WERI-Rb-1 (cell line): ENCODE measurements around the gene SLC19A1.

Experiments
- DNase-seq: peaks from one replicate; pipeline ENCODE4 v3.0.0-alpha.2; 2020
- H3K27ac ChIP-seq: fragments of 250-450 bp; sonication (Bioruptor Pico); 2 replicates; pipeline ENCODE4 v1.5.1; 2020; ENCODE audit warnings: mild to moderate bottlenecking, moderate library complexity
- H3K27me3 ChIP-seq: fragments of 250-450 bp; sonication (Bioruptor Pico); 2 replicates; pipeline ENCODE4 v1.5.1; 2021; ENCODE audit warnings: mild to moderate bottlenecking, low read depth, moderate library complexity; ENCODE audit not compliant: insufficient read depth, severe bottlenecking
- H3K36me3 ChIP-seq: fragments of 250-450 bp; sonication (Bioruptor Pico); 2 replicates; pipeline ENCODE4 v1.5.1; 2020; ENCODE audit warnings: mild to moderate bottlenecking, moderate library complexity
- H3K4me3 ChIP-seq: 2 replicates; pipeline ENCODE4 v1.5.1; 2011; ENCODE audit warnings: low read depth, mild to moderate bottlenecking, control low read depth, low read length
- H3K9me3 ChIP-seq: fragments of 250-450 bp; sonication (Bioruptor Pico); 2 replicates; pipeline ENCODE4 v1.5.1; 2021; ENCODE audit warnings: mild to moderate bottlenecking, moderate library complexity; ENCODE audit not compliant: severe bottlenecking
- TF ChIP-seq, protein P1 (sequence below): IDR thresholded peaks from 2 replicates; pipeline ENCODE4 v1.5.1; 2011; ENCODE audit warnings: low read depth, mild to moderate bottlenecking, control low read depth, inconsistent platforms, low read length

Gene SLC19A1

DNA sequence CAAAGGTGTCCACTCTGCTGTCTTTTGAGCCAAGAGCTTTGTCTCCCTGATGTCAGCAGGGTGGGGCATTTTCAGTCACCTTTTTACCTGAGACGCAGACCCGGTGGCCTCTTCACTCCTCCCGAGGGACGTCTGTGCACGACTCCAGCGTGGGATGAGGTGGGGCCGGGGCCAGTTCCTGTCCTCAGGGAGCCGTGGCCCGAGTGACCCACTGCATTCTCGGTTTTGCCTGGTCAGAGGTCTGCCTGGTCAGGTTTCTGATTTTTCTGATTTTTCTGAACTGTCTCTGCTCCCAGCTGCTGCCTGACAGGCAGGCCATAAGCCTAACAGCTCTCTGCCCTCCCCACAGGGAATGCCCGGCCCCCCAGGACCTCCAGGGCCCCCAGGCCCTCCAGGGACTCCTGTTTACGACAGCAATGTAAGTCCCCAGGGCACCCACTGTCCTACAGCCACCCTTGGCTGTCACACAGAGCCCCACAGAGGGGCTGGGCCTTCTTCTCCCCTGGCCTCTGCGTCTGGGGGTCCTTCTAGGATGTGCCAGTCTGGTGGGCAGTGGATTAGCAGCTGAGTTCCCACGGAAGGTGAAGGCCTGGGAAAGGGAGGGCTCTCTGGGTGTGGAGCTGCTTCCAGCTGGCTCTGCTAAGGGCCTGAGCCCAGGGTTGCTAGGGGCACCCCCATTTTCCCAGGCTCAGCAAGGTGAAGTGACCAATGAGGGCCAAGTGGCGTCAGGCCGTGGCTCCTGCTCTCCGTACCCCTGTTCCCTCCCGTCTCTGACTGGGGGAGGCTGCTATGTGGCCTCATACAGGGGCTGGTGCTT lies 45.9 kb downstream of the SLC19A1 start:
- TF ChIP-seq, protein P1, sequence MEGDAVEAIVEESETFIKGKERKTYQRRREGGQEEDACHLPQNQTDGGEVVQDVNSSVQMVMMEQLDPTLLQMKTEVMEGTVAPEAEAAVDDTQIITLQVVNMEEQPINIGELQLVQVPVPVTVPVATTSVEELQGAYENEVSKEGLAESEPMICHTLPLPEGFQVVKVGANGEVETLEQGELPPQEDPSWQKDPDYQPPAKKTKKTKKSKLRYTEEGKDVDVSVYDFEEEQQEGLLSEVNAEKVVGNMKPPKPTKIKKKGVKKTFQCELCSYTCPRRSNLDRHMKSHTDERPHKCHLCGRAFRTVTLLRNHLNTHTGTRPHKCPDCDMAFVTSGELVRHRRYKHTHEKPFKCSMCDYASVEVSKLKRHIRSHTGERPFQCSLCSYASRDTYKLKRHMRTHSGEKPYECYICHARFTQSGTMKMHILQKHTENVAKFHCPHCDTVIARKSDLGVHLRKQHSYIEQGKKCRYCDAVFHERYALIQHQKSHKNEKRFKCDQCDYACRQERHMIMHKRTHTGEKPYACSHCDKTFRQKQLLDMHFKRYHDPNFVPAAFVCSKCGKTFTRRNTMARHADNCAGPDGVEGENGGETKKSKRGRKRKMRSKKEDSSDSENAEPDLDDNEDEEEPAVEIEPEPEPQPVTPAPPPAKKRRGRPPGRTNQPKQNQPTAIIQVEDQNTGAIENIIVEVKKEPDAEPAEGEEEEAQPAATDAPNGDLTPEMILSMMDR, result no peak
- H3K36me3 ChIP-seq, result no peaks in the 10 kb centered on the region; the same call in 1 of the 2 replicates
- no peak overlapping the region for H3K27ac ChIP-seq
- no peak overlapping the region for H3K4me3 ChIP-seq
- no peak for DNase-seq
- no peaks in the 10 kb centered on the region for H3K9me3 ChIP-seq
- H3K27me3 ChIP-seq, result no peaks in the 10 kb centered on the region

DNA sequence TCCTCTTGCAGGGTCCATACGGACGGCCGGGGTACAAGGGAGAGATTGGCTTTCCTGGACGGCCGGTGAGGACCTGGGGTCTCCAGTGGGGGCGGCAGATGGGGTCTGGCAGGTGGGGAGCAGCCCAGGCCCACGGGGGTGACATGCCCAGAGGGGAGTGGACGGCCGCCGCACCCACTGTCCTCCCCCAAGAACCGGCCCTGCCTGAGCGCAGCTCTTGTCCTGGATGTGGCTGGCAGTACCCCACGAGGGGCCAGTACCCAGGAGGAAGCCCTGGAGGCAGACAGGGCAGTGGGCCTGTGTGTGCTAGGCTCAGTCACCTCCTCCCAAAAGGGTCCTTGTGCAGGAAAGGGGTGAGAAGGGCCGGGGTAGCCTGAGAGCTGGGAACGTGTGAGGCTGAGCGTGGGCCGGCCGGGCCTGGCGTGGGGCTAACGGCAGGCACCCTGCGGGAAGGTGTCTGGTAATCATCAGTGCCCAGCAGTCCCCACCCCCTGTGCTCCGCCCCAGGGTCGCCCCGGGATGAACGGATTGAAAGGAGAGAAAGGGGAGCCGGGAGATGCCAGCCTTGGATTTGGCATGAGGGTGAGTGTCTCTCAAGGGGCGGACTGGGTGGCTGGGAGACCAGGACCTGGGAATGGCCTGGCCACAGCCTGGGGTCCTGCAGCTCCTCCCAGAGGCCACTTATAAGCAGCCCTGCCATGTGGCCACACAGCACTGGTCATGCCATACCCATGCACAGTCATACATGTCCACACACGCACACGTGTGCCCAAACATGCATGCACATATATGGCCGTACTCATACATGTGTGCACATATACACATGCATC lies 47.2 kb downstream of the SLC19A1 start:
- H3K27ac ChIP-seq, result no peak overlapping the region
- TF ChIP-seq, protein P1, result 0 out of 2 replicates have a peak, but pooled peaks have one; percentile 25
- no peak for DNase-seq
- H3K9me3 ChIP-seq, result no peaks in the 10 kb centered on the region
- no peaks in the 10 kb centered on the region for H3K27me3 ChIP-seq
- no peak overlapping the region for H3K4me3 ChIP-seq
- H3K36me3 ChIP-seq, result no peaks in the 10 kb centered on the region; the same call in 1 of the 2 replicates

DNA sequence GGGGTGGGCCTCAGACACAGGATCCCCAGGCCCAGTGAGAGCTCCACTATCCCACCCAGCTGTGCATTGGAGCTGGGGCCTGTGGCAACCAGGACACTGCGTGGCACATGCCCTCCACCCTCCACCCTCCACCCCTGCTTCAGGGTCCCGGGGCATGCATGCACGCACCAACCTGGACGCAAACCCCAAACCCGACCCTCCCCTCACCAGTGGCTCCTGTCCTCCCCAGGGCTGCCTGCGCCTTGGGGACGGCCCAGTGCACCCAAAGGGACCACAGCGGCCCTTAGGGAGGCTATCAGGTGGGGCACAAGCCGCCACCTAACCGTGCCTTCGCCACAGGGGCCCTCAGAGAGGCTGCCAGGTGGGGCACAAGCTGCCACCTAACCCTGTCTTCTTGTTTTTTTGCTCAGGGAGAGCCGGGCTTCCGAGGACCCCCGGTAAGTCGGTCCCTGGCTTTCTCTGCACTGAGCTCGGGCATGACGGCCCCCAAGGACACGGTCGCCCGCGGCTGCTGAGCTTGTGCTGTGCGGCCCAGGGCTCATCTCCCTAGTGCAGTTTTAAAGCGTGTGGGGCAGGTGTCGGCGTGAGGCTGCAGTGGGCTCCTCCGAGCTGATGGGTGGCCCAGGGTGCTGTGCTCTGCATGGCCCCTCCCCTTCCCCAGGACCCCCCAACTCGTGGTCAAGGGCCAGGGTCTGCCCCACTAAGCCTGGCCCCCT lies 47.9 kb downstream of the SLC19A1 start:
- H3K4me3 ChIP-seq, result no peak overlapping the region
- no peak overlapping the region for H3K27ac ChIP-seq
- DNase-seq, result no peak
- TF ChIP-seq, protein P1, result no peak
- H3K9me3 ChIP-seq, result no peaks in the 10 kb centered on the region
- no peaks in the 10 kb centered on the region for H3K27me3 ChIP-seq
- H3K36me3 ChIP-seq, result no peaks in the 10 kb centered on the region; the same call in 1 of the 2 replicates

DNA sequence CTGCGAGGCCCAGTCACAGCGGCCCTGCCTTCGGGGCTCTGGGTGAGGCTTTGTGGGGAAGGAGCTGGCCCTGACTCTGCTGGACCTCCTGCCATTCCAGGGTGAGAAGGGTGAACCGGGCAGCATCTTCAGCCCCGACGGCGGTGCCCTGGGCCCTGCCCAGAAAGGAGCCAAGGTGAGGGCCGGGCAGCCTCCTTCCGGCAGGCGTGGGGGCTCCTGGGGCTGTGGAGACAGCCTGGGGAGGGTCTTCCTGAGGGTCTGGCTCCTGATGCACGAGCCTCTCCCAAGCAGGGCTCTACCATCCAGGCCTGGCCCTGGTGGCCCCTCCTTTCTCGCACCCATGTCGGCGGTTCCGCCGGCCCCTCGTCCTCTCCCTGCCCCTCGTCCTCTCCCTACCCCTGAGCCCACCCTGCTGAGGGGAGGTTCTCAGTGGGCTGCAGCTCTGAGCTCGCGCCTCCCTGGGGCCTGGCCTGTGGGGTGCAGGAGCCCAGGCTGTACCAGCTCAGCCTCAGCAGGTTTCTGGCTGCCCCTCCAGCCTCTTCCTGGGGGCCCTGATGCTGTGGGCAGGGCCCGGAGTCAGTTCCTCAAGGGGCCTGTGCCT lies 48.7 kb downstream of the SLC19A1 start:
- Histone ChIP-seq H3K9me3 (no peaks in the 10 kb centered on the region), H3K27ac (no peak overlapping the region), H3K27me3 (no peaks in the 10 kb centered on the region), H3K36me3 (no peaks in the 10 kb centered on the region; the same call in 1 of the 2 replicates), H3K4me3 (no peak overlapping the region)
- no peak for DNase-seq
- TF ChIP-seq, protein P1, result no peak

DNA sequence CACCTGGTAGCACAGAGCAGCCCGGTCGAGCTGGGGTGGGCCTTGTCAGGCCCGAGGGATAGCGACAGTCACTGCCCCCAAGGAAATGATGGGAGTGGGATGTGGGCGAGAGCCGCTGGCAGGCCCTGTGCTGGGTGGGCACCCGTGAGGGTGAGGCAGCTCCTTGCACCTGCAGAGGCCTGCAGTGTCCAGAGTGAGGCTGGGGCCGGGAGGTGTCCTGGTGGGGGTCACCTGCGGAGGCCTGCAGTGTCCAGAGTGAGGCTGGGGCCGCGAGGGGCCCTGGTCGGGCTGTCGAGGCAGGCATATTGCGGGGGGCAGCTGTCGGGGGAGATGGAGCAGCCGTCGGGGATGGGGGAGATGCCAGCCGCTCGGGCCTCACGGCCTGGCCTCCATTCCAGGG lies 49.5 kb downstream of the SLC19A1 start:
- no peak for DNase-seq
- Histone ChIP-seq H3K36me3 (no peaks in the 10 kb centered on the region; the same call in 1 of the 2 replicates), H3K27ac (no peak overlapping the region), H3K9me3 (no peaks in the 10 kb centered on the region), H3K27me3 (no peaks in the 10 kb centered on the region), H3K4me3 (no peak overlapping the region)
- TF ChIP-seq, protein P1, result no peak
